ENCODE data around the gene ERI2.
"Not testable (repeated sequence)": the region's sequence is repeated elsewhere in the genome, so short reads cannot be mapped to it uniquely, and the experiment has no call there.

Gene ERI2

GRCh38 chr16:20765732-20766131 is 40.5 kb downstream of the ERI2 start:
- H3K4me3 ChIP-seq (ENCODE audit: low read depth, low read length), result no peak overlapping the region

- H3K4me3 ChIP-seq (ENCODE audit: low read depth, low read length), result not testable (repeated sequence)
Observed at GRCh38 chr16:20764448-20764847, 41.8 kb downstream of the ERI2 start.

- peak within 1 kb of the TSS; percentile 13 for H3K4me3 ChIP-seq (ENCODE audit: low read depth, low read length)
Observed at GRCh38 chr16:20763461-20764232, 42.6 kb downstream of the ERI2 start, which contains the start of gene ACSM3. Gene ACSM3 (plus strand): TSS chr16:20764014. CDS start chr16:20770035, 6,021 bp downstream.

- H3K4me3 ChIP-seq (ENCODE audit: low read depth, low read length), result no peak overlapping the region
Observed at GRCh38 chr16:20762404-20763123, 43.7 kb downstream of the ERI2 start.

GRCh38 chr16:20761175-20761574 is 45.1 kb downstream of the ERI2 start:
- H3K4me3 ChIP-seq (ENCODE audit: low read depth, low read length), result no peak overlapping the region

GRCh38 chr16:20760346-20760745 is 45.9 kb downstream of the ERI2 start:
- H3K4me3 ChIP-seq (ENCODE audit: low read depth, low read length), result no peak overlapping the region

GRCh38 chr16:20755799-20756198 is 50.5 kb downstream of the ERI2 start:
- not testable (repeated sequence) for H3K4me3 ChIP-seq (ENCODE audit: low read depth, low read length)

GRCh38 chr16:20755238-20755637 is 51.0 kb downstream of the ERI2 start:
- H3K4me3 ChIP-seq (ENCODE audit: low read depth, low read length), result no peak overlapping the region

GRCh38 chr16:20753727-20754126 is 52.5 kb downstream of the ERI2 start:
- no peak overlapping the region for H3K4me3 ChIP-seq (ENCODE audit: low read depth, low read length)

GRCh38 chr16:20750558-20750957 is 55.7 kb downstream of the ERI2 start:
- no peak overlapping the region for H3K4me3 ChIP-seq (ENCODE audit: low read depth, low read length)

GRCh38 chr16:20749474-20749873 is 56.8 kb downstream of the ERI2 start:
- H3K4me3 ChIP-seq (ENCODE audit: low read depth, low read length), result no peak overlapping the region

GRCh38 chr16:20747030-20747816 is 59.0 kb downstream of the ERI2 start:
- no peak overlapping the region for H3K4me3 ChIP-seq (ENCODE audit: low read depth, low read length)

GRCh38 chr16:20746461-20746860 is 59.8 kb downstream of the ERI2 start:
- H3K4me3 ChIP-seq (ENCODE audit: low read depth, low read length), result no peak overlapping the region
